Gastrocnemius medialis (tissue), 4 donors: ENCODE measurements around the gene MEIS2. TPM values are rescaled to one million over a fixed set of nuclear protein-coding genes. Genes with fewer than 3 reads are reported as not detected.

Experiments
- ATAC-seq, 2 donors: fragments of 150-250 bp; one replicate each; pipeline ENCODE4 v1.9.1; 2016
- DNase-seq, 2 donors: peaks; one replicate each; pipeline ENCODE4 v3.0.0-alpha.2; 2019
- H3K27ac ChIP-seq, 4 donors: fragments of 200-600 bp; sonication (generic); 1 replicate in 1 of 4; 2 replicates in 3 of 4; pipeline ENCODE4 v1.5.1; 2016 to 2018; ENCODE audit warnings: mild to moderate bottlenecking in 2 of 4, moderate library complexity in 1 of 4
- H3K27me3 ChIP-seq, 3 donors: fragments of 200-600 bp; sonication (generic) in 2 of 3; 1 replicate in 1 of 3; 2 replicates in 2 of 3; pipeline versions ENCODE4 v1.5.1 to v1.6.0; 2016 to 2019; ENCODE audit warnings: mild to moderate bottlenecking in 1 of 3, moderate library complexity in 1 of 3
- H3K36me3 ChIP-seq, 2 donors: fragments of 200-600 bp; sonication (generic) in 1 of 2; one replicate each; pipeline ENCODE4 v1.5.1; 2017 to 2018
- H3K4me1 ChIP-seq, 2 donors: fragments of 200-600 bp; sonication (generic) in 1 of 2; one replicate each; pipeline ENCODE4 v1.5.1; 2016 to 2017; ENCODE audit warnings: mild to moderate bottlenecking in 2 of 2
- H3K4me3 ChIP-seq, 4 donors: fragments of 200-600 bp; sonication (generic) in 3 of 4; 1 replicate in 1 of 4; 2 replicates in 3 of 4; pipeline ENCODE4 v1.5.1; 2016 to 2019; ENCODE audit warnings: mild to moderate bottlenecking in 2 of 4
- H3K9me3 ChIP-seq, 3 donors: fragments of 200-600 bp; sonication (generic) in 2 of 3; 1 replicate in 1 of 3; 2 replicates in 2 of 3; pipeline ENCODE4 v1.5.1; 2016 to 2019
- POLR2A ChIP-seq, 2 donors: fragments of 450-650 bp; IDR thresholded peaks; one replicate each; pipeline ENCODE4 v1.6.1; 2017; ENCODE audit warnings: antibody characterized with exemption in 2 of 2, mild to moderate bottlenecking in 2 of 2, moderate library complexity in 2 of 2
- in situ Hi-C, 4 donors: fragments of 200-750 bp; cut with MboI; loops; one replicate each; pipeline versions ENCODE4 v1.15.0 to v1.8.0; 2017; ENCODE audit warnings: low sequenced_read_pairs in 4 of 4
- intact Hi-C: fragments of 100-400 bp; cut with DNase I; formaldehyde crosslinking; loops from one replicate; pipeline ENCODE4 v1.15.1; 2023; ENCODE audit warnings: low total_unique reads
- total RNA-seq, 4 donors: library from RNA; depleted of rRNA; stranded (reverse); fragments of >200 nt; gene quantifications; one replicate each; pipeline versions ENCODE4 v1.1.0 to v1.2.3, GENCODE V29; 2016
- TF ChIP-seq, protein P1 (sequence below), 5 experiments: fragments of 450-650 bp in 3 of 5; fragments of 200-600 bp in 2 of 5; sonication (generic) in 2 of 5; IDR thresholded peaks in 4 of 5; conservative IDR thresholded peaks in 1 of 5; 1 replicate in 4 of 5; 2 replicates in 1 of 5; pipeline ENCODE4 v1.5.1; 2016 to 2019; ENCODE audit warnings: antibody characterized with exemption in 5 of 5, mild to moderate bottlenecking in 3 of 5, moderate library complexity in 3 of 5

Gene MEIS2
- total RNA-seq, 4 donors from 2014 or later: 0.31 to 1.8 (median 0.40) TPM; not detected in 1

GRCh38 chr15:36941798-36942197 lies 158.6 kb downstream of the MEIS2 start:
- Histone ChIP-seq H3K27me3 (no peaks in the 10 kb centered on the region), H3K4me3 (no peak overlapping the region), H3K4me1 (no peaks in the 10 kb centered on the region), H3K27ac (no peak overlapping the region), H3K36me3 (no peaks in the 10 kb centered on the region), H3K9me3 (no peaks in the 10 kb centered on the region)
- no peak for DNase-seq
- no peak for TF ChIP-seq POLR2A (IDR thresholded peaks at IDR 0.05)
- TF ChIP-seq, protein P1, sequence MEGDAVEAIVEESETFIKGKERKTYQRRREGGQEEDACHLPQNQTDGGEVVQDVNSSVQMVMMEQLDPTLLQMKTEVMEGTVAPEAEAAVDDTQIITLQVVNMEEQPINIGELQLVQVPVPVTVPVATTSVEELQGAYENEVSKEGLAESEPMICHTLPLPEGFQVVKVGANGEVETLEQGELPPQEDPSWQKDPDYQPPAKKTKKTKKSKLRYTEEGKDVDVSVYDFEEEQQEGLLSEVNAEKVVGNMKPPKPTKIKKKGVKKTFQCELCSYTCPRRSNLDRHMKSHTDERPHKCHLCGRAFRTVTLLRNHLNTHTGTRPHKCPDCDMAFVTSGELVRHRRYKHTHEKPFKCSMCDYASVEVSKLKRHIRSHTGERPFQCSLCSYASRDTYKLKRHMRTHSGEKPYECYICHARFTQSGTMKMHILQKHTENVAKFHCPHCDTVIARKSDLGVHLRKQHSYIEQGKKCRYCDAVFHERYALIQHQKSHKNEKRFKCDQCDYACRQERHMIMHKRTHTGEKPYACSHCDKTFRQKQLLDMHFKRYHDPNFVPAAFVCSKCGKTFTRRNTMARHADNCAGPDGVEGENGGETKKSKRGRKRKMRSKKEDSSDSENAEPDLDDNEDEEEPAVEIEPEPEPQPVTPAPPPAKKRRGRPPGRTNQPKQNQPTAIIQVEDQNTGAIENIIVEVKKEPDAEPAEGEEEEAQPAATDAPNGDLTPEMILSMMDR (IDR thresholded peaks at IDR 0.05 in 4 of 5, conservative IDR thresholded peaks at IDR 0.05 in 1 of 5): no peak
- ATAC-seq: no peak
- in situ Hi-C loops (no loop called here), intact Hi-C loops (no loop called here)

DNA sequence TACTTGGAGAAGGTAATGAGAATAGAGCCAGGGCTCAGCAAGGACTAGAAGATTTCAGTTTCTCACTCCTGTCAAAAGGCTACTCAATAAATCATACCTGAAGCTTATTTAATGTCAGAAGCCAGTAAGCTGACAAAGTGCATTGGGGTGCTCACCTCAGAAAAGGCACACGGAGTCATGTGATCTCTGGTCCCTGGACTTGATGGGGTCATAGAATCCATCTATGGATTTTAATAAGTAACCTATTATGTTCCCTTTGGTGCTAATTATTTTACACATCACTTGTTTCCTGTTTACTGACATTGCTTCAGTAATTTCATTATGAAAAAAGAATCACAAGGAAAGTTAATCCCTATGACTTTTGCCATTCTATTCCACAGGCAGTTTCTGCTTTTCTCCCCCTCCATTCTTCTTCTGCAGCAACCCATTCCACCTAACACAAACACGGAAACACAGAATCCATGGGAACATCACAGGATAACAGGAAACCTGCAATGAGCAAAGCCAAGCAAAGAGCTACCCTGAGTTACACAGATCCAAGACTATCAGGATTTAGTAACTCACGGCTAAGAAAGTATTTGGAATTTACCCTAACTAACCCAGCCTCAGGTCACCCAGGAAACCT lies 159.6 kb downstream of the MEIS2 start:
- Histone ChIP-seq H3K4me1 (no peaks in the 10 kb centered on the region), H3K27ac (no peak overlapping the region), H3K27me3 (no peaks in the 10 kb centered on the region), H3K36me3 (no peaks in the 10 kb centered on the region), H3K4me3 (no peak overlapping the region), H3K9me3 (no peaks in the 10 kb centered on the region)
- TF ChIP-seq, protein P1 (IDR thresholded peaks at IDR 0.05 in 4 of 5, conservative IDR thresholded peaks at IDR 0.05 in 1 of 5): no peak
- TF ChIP-seq POLR2A (IDR thresholded peaks at IDR 0.05): no peak
- ATAC-seq: no peak
- intact Hi-C loops: no loop called here
- no peak for DNase-seq
- in situ Hi-C loops: no loop called here

DNA sequence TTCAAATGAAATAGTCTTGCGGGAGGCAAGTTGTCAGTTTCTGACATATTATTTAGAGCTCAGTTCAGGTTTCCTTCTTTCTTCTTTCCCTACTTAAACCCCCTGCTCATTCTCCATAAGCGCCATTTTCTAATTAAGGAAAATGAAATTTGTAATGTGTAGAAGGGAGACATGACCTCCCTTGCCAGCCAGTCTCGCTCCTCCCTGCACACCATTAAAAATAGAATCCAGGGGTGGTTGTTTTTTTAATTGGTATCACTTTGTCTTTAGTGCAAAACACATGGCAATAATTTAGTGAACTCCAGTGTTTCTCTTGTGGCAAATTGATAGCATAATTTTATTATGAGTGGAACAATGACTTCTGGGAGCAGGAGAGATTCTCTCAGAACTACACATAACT lies 160.1 kb downstream of the MEIS2 start:
- DNase-seq (no peak), ATAC-seq (no peak)
- Histone ChIP-seq H3K27me3 (no peaks in the 10 kb centered on the region), H3K36me3 (no peaks in the 10 kb centered on the region), H3K4me3 (no peak overlapping the region), H3K9me3 (no peaks in the 10 kb centered on the region), H3K4me1 (no peaks in the 10 kb centered on the region), H3K27ac (no peak overlapping the region)
- intact Hi-C loops: no loop called here
- in situ Hi-C loops: no loop called here
- TF ChIP-seq, protein P1 (IDR thresholded peaks at IDR 0.05 in 4 of 5, conservative IDR thresholded peaks at IDR 0.05 in 1 of 5): no peak
- no peak for TF ChIP-seq POLR2A (IDR thresholded peaks at IDR 0.05)

GRCh38 chr15:36938764-36939163 lies 161.6 kb downstream of the MEIS2 start:
- no peak overlapping the region for H3K27ac ChIP-seq
- in situ Hi-C loops: no loop called here
- no peaks in the 10 kb centered on the region for H3K9me3 ChIP-seq
- no peaks in the 10 kb centered on the region for H3K27me3 ChIP-seq
- TF ChIP-seq POLR2A (IDR thresholded peaks at IDR 0.05): no peak
- TF ChIP-seq, protein P1 (IDR thresholded peaks at IDR 0.05 in 4 of 5, conservative IDR thresholded peaks at IDR 0.05 in 1 of 5): no peak
- H3K36me3 ChIP-seq: no peaks in the 10 kb centered on the region
- H3K4me3 ChIP-seq: no peak overlapping the region
- no peaks in the 10 kb centered on the region for H3K4me1 ChIP-seq
- DNase-seq (no peak), ATAC-seq (no peak)
- intact Hi-C loops: no loop called here

DNA sequence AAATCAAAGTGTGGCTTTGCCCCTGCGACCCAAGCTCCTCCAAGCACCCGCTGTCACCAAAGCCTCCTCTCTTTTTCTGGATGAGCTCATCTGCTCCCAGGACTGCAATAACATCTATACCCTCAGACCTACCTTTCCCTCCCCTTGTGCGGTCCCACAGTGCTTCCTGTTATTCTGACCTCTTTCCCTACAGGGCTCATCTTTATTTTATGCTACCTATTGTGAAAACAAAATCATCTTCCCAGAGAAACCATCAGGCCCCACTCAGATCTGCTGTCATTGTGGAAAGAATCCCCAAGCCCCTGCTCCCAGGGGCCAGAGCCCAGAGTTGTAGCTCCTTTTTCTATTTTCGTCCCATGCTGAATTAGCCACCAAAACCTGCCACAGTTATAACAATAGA lies 162.2 kb downstream of the MEIS2 start:
- Histone ChIP-seq H3K27me3 (no peaks in the 10 kb centered on the region), H3K27ac (no peak overlapping the region), H3K4me1 (no peaks in the 10 kb centered on the region), H3K36me3 (no peaks in the 10 kb centered on the region), H3K4me3 (no peak overlapping the region), H3K9me3 (no peaks in the 10 kb centered on the region)
- intact Hi-C loops: no loop called here
- no peak for TF ChIP-seq POLR2A (IDR thresholded peaks at IDR 0.05)
- DNase-seq (no peak), ATAC-seq (no peak)
- in situ Hi-C loops: no loop called here
